CD4-positive, alpha-beta memory T cell (primary cell): ENCODE measurements around the gene TENT5C. TPM values are rescaled to one million over a fixed set of nuclear protein-coding genes. Genes with fewer than 3 reads are reported as not detected.
A peak's percentile ranks its signal among the peaks of the same experiment; 100 is the strongest.

Source experiments
- CTCF ChIA-PET: fragments of 350-600 bp; sonication (Branson Sonifier 250); formaldehyde crosslinking; loops from one replicate; lab custom pipeline; 2021; ENCODE audit warnings: inconsistent platforms; ENCODE audit not compliant: partially characterized antibody; lab: Charles Lee
- POLR2A ChIA-PET: fragments of 350-600 bp; sonication (Branson Sonifier 250); formaldehyde crosslinking; loops from one replicate; lab custom pipeline; 2021; ENCODE audit not compliant: partially characterized antibody; lab: Charles Lee
- DNase-seq, 5 donors: peaks; one replicate each; pipeline versions ENCODE4 v3.0.0 to v3.0.0-alpha.2; 2020 to 2022; ENCODE audit warnings: mixed read lengths in 1 of 5
- H3K27ac ChIP-seq: one replicate; pipeline ENCODE4 v1.7.0; 2013; ENCODE audit warnings: low read depth, low read length
- H3K27me3 ChIP-seq: 2 replicates; pipeline ENCODE4 v1.7.0; 2013; ENCODE audit warnings: mild to moderate bottlenecking, low read length, moderate library complexity; ENCODE audit not compliant: insufficient read depth
- H3K36me3 ChIP-seq: 2 replicates; pipeline ENCODE4 v1.7.0; 2013; ENCODE audit warnings: mild to moderate bottlenecking, low read length, moderate library complexity; ENCODE audit not compliant: insufficient read depth
- H3K4me1 ChIP-seq: 2 replicates; pipeline ENCODE4 v1.7.0; 2013; ENCODE audit warnings: mild to moderate bottlenecking, low read length, moderate library complexity; ENCODE audit not compliant: insufficient read depth
- H3K4me3 ChIP-seq, 2 donors: one replicate each; pipeline ENCODE4 v1.7.0; 2013; ENCODE audit warnings: low read length in 2 of 2, mild to moderate bottlenecking in 1 of 2
- H3K9me3 ChIP-seq, 2 donors: one replicate each; pipeline ENCODE4 v1.7.0; 2013; ENCODE audit warnings: low read length in 2 of 2, control low read depth in 1 of 2; ENCODE audit not compliant: control insufficient read depth in 1 of 2
- H3K27ac Mint-ChIP-seq, 7 donors: one replicate each; pipeline ENCODE4 v1.8.0; 2020 to 2021; ENCODE audit warnings: mixed read lengths in 7 of 7, mild to moderate bottlenecking in 6 of 7, inconsistent platforms in 3 of 7, moderate library complexity in 3 of 7
- H3K27me3 Mint-ChIP-seq, 2 donors: one replicate each; pipeline ENCODE4 v1.8.0; 2020 to 2021; ENCODE audit warnings: mixed read lengths in 2 of 2
- H3K36me3 Mint-ChIP-seq, 2 donors: one replicate each; pipeline ENCODE4 v1.8.0; 2020 to 2021; ENCODE audit warnings: mixed read lengths in 2 of 2, inconsistent platforms in 1 of 2, mild to moderate bottlenecking in 1 of 2
- H3K4me1 Mint-ChIP-seq, 4 donors: one replicate each; pipeline ENCODE4 v1.8.0; 2020 to 2021; ENCODE audit warnings: mixed read lengths in 4 of 4, mild to moderate bottlenecking in 1 of 4
- H3K4me3 Mint-ChIP-seq, 8 donors: one replicate each; pipeline ENCODE4 v1.8.0; 2020 to 2021; ENCODE audit warnings: mixed read lengths in 8 of 8, mild to moderate bottlenecking in 7 of 8, moderate library complexity in 6 of 8, inconsistent platforms in 3 of 8
- H3K9me3 Mint-ChIP-seq, 8 donors: one replicate each; pipeline ENCODE4 v1.8.0; 2020 to 2021; ENCODE audit warnings: mixed read lengths in 8 of 8, mild to moderate bottlenecking in 5 of 8, inconsistent platforms in 3 of 8, moderate library complexity in 1 of 8
- intact Hi-C: fragments of 100-400 bp; cut with micrococcal nuclease; formaldehyde crosslinking; loops from one replicate; pipeline ENCODE4 v1.15.1; 2023
- polyA plus RNA-seq, 2 donors: library from polyadenylated mRNA; unstranded; fragments of 300-500 nt; fragmentation: Illumina TruSeq; gene quantifications; one replicate each; pipeline ENCODE4 v1.2.3, GENCODE V29; 2021
- total RNA-seq, 2 experiments: library from RNA; stranded (reverse); gene quantifications; one replicate each; pipeline ENCODE4 v1.2.3, GENCODE V29; 2021

The TENT5C gene
- total and polyA plus RNA-seq, 4 experiments from 2014 or later, result 5.3 to 43.0 (median 14.4) TPM

DNA sequence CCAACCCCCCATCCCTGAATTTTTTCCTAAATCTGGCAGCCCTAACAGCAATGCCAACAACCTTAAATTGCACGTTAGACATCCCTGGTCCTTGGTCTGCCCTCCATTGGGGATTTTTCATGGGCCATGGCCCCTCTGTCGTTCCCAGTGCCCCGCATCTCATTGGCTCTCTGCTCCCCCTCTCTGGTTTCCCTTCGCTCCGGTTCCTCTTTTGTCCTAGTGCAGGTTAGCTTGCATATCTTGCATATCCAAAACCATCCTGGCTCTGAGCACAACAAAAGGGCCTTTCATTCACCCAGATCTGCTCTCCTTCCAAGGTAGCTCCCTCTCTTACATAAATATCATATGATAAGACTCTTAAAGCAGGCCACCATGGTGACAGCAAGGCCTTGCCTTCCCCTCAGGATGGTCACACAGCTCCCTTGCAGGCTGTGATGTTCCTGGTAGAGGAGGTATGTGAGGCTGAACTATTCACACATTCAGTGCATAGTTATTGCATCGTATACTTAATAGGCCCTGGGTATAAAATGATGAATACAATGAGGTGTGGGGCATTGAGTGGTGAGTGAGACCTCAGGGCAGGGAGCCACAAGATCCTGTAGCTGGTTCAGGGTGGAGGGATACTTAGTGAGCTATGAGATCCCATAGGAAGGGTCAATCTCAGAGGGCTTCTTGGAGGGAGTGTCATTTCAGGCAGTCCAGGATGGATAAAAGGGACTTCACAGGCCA is 45.2 kb downstream of the TENT5C start:
- no peaks in the 10 kb centered on the region for H3K36me3 Mint-ChIP-seq
- no peak for DNase-seq
- Histone ChIP-seq H3K9me3 (no peaks in the 10 kb centered on the region), H3K4me3 (no peak overlapping the region), H3K27ac (no peak overlapping the region), H3K36me3 (no peaks in the 10 kb centered on the region), H3K27me3 (no peaks in the 10 kb centered on the region), H3K4me1 (peaks cover 64% of the 10 kb centered on the region)
- intact Hi-C loops, result no loop called here
- H3K27me3 Mint-ChIP-seq, result peaks cover 0 to 3% of the 10 kb centered on the region in 2 donors
- H3K9me3 Mint-ChIP-seq, result peaks cover 0 to 2% (median 0%) of the 10 kb centered on the region in 8 donors
- peaks cover 53 to 71% (median 60%) of the 10 kb centered on the region in 4 donors for H3K4me1 Mint-ChIP-seq
- peak overlapping the region in 6 of 7 donors; percentile 35 to 81 (median 72) for H3K27ac Mint-ChIP-seq
- POLR2A ChIA-PET, result interaction anchor here (1.1 to 16.2 kb wide), 5 partner anchors 8 to 40 kb away, joined by 3 to 493 read pairs (median 7); partner anchors contain the start of gene TENT5C
- H3K4me3 Mint-ChIP-seq, result peak overlapping the region in 2 of 8 donors; percentile 2 to 44
- CTCF ChIA-PET, result interaction anchor here (1.1 to 2.9 kb wide), 7 partner anchors 24 to 115 kb away, joined by 3 to 15 read pairs (median 4); partner anchors contain the start of gene TENT5C

GRCh38 chr1:117651616-117652015 is 45.8 kb downstream of the TENT5C start:
- peaks cover 59 to 77% (median 66%) of the 10 kb centered on the region in 4 donors for H3K4me1 Mint-ChIP-seq
- no peaks in the 10 kb centered on the region for H3K9me3 ChIP-seq
- H3K9me3 Mint-ChIP-seq, result peaks cover 0 to 2% (median 0%) of the 10 kb centered on the region in 8 donors
- peaks cover 70% of the 10 kb centered on the region for H3K4me1 ChIP-seq
- intact Hi-C loops, result no loop called here
- H3K27me3 ChIP-seq, result no peaks in the 10 kb centered on the region
- POLR2A ChIA-PET, result interaction anchor here (1.1 to 16.2 kb wide), 4 partner anchors 10 to 40 kb away, joined by 3 to 493 read pairs (median 5); partner anchors contain the start of gene TENT5C
- peaks cover 0 to 3% of the 10 kb centered on the region in 2 donors for H3K27me3 Mint-ChIP-seq
- no peaks in the 10 kb centered on the region for H3K36me3 Mint-ChIP-seq
- CTCF ChIA-PET, result interaction anchor here (1.1 to 2.9 kb wide), 6 partner anchors 23 to 116 kb away, joined by 3 to 15 read pairs (median 4); partner anchors contain the start of gene TENT5C
- DNase-seq, result no peak
- H3K36me3 ChIP-seq, result no peaks in the 10 kb centered on the region
- H3K4me3 ChIP-seq, result no peak overlapping the region
- H3K27ac ChIP-seq, result no peak overlapping the region
- H3K4me3 Mint-ChIP-seq, result peak overlapping the region in 3 of 8 donors; percentile 2 to 44 (median 18)
- peak overlapping the region in 6 of 7 donors; percentile 53 to 81 (median 72) for H3K27ac Mint-ChIP-seq

DNA sequence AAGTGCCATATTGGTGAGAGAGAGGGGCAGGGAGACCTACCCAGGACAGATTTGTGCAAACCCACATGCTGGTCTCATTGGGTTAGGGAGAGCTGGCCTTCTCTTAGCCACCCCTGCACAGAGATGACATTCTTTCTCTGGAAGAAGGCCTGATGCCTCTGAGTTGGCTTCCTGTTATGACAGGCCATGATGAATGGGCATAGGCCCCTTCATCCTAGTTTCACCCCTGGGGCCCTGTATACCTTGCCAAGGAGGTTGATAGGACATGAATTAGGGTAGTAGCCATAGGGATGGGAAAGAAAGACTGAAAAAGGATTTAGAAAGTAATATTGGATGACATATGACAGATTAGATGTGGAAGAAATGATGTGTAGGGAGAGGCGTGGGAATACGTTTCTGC is 46.6 kb downstream of the TENT5C start:
- H3K4me1 Mint-ChIP-seq, result peaks cover 66 to 85% (median 74%) of the 10 kb centered on the region in 4 donors
- H3K36me3 Mint-ChIP-seq, result no peaks in the 10 kb centered on the region
- peak overlapping the region in 6 of 7 donors; percentile 8 to 95 (median 44) for H3K27ac Mint-ChIP-seq
- H3K9me3 Mint-ChIP-seq, result peaks cover 0 to 2% (median 0%) of the 10 kb centered on the region in 8 donors
- peaks cover 78% of the 10 kb centered on the region for H3K4me1 ChIP-seq
- H3K27ac ChIP-seq, result no peak overlapping the region
- H3K27me3 Mint-ChIP-seq, result peaks cover 0 to 3% of the 10 kb centered on the region in 2 donors
- H3K4me3 Mint-ChIP-seq, result peak overlapping the region in 5 of 8 donors; percentile 2 to 57 (median 18)
- no peaks in the 10 kb centered on the region for H3K36me3 ChIP-seq
- no peak overlapping the region for H3K4me3 ChIP-seq
- CTCF ChIA-PET, result interaction anchor here (1.2 to 12.4 kb wide), 4 partner anchors 10 to 118 kb away, joined by 3 to 89 read pairs (median 3); no protein-coding TSS in a partner anchor
- DNase-seq, result no peak
- no peaks in the 10 kb centered on the region for H3K9me3 ChIP-seq
- intact Hi-C loops, result no loop called here
- POLR2A ChIA-PET, result interaction anchor here (1.1 to 16.2 kb wide), 3 partner anchors 12 to 41 kb away, joined by 3 to 493 read pairs (median 62); partner anchors contain the start of gene TENT5C
- H3K27me3 ChIP-seq, result no peaks in the 10 kb centered on the region

GRCh38 chr1:117653195-117653594 is 47.3 kb downstream of the TENT5C start:
- DNase-seq, result no peak
- ChIA-PET POLR2A (interaction anchor here (4.2 to 16.2 kb wide), 3 partner anchors 11 to 42 kb away, joined by 23 to 493 read pairs (median 62); partner anchors contain the start of gene TENT5C), CTCF (interaction anchor here (1.2 to 12.4 kb wide), 5 partner anchors 9 to 118 kb away, joined by 3 to 89 read pairs (median 48); partner anchors contain the start of gene TENT5C)
- Mint-ChIP-seq H3K27ac (peak overlapping the region in 6 of 7 donors; percentile 8 to 96 (median 76)), H3K4me3 (peak overlapping the region in 3 of 8 donors; percentile 79 to 88 (median 86)), H3K4me1 (peaks cover 70 to 89% (median 78%) of the 10 kb centered on the region in 4 donors), H3K27me3 (peaks cover 0 to 3% of the 10 kb centered on the region in 2 donors), H3K9me3 (peaks cover 0 to 2% (median 0%) of the 10 kb centered on the region in 8 donors), H3K36me3 (no peaks in the 10 kb centered on the region)
- Histone ChIP-seq H3K27me3 (no peaks in the 10 kb centered on the region), H3K27ac (no peak overlapping the region), H3K4me3 (no peak overlapping the region), H3K36me3 (no peaks in the 10 kb centered on the region), H3K4me1 (peaks cover 86% of the 10 kb centered on the region), H3K9me3 (no peaks in the 10 kb centered on the region)
- intact Hi-C loops, result no loop called here

DNA sequence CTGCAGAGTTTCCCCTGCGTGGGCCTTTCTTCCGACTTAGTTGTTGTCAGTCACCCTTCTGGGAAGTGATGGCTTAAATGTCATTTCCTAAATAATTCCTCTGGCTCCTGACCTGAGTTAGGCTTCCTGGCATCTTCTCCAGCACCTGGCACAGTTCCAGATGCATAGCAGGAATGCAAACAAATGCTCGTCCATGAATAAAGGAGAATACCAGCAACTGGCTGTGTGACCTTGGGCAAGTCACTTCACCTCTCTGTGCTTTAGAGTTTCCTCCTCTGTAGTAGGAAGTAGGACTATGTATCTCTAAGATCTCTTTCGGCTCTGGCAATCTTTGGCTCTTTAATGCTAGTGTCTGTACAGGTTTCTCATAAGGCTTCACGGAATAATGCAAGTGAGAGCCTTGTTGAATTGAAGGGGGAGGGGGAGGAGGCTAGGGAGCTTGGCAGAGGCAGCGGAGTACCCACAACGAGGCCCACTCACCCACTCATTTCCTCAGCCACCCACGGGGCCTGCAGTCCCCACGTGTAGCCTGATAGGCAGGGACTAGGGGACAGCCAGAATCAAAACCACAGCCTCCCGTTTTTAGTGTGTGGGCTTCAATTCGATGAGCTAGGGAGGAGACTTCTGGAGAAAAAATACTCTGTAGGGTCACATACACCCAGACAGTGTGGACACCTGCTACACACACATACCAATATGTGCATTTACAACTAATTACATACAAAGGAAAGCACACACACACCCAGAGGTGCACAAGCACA is 48.1 kb downstream of the TENT5C start:
- Mint-ChIP-seq H3K36me3 (no peaks in the 10 kb centered on the region), H3K27me3 (peaks cover 0 to 3% of the 10 kb centered on the region in 2 donors), H3K27ac (peak overlapping the region; percentile 81 to 96 (median 94)), H3K9me3 (peaks cover 0 to 2% (median 0%) of the 10 kb centered on the region in 8 donors), H3K4me3 (peak overlapping the region; percentile 63 to 88 (median 74)), H3K4me1 (peaks cover 73 to 92% (median 85%) of the 10 kb centered on the region in 4 donors)
- ChIA-PET POLR2A (interaction anchor here (1.2 to 16.2 kb wide), 7 partner anchors 11 to 81 kb away, joined by 4 to 493 read pairs (median 9); partner anchors contain the start of gene TENT5C), CTCF (interaction anchor here (0.8 to 12.4 kb wide), 8 partner anchors 12 to 119 kb away, joined by 3 to 89 read pairs (median 9); partner anchors contain the start of gene TENT5C)
- peak overlapping the region in 1 of 2 donors; percentile 8 for H3K4me3 ChIP-seq
- H3K4me1 ChIP-seq, result peaks cover 93% of the 10 kb centered on the region
- no peaks in the 10 kb centered on the region for H3K9me3 ChIP-seq
- no peaks in the 10 kb centered on the region for H3K36me3 ChIP-seq
- H3K27ac ChIP-seq, result peak overlapping the region; percentile 9
- intact Hi-C loops, result no loop called here
- DNase-seq, result peak in 3 of 5 donors; percentile 19 to 55 (median 29)
- H3K27me3 ChIP-seq, result no peaks in the 10 kb centered on the region

- Mint-ChIP-seq H3K4me1 (peaks cover 75 to 92% (median 86%) of the 10 kb centered on the region in 4 donors), H3K4me3 (peak overlapping the region; percentile 52 to 88 (median 76)), H3K27me3 (no peaks in the 10 kb centered on the region), H3K27ac (peak overlapping the region; percentile 81 to 99 (median 94)), H3K9me3 (peaks cover 0 to 2% (median 0%) of the 10 kb centered on the region in 8 donors), H3K36me3 (no peaks in the 10 kb centered on the region)
- no peaks in the 10 kb centered on the region for H3K9me3 ChIP-seq
- DNase-seq, result peak in 4 of 5 donors; percentile 31 to 44 (median 37)
- H3K4me1 ChIP-seq, result peaks cover 95% of the 10 kb centered on the region
- H3K27ac ChIP-seq, result peak overlapping the region; percentile 9
- H3K36me3 ChIP-seq, result no peaks in the 10 kb centered on the region
- intact Hi-C loops, result no loop called here
- CTCF ChIA-PET, result interaction anchor here (0.7 to 12.4 kb wide), 15 partner anchors 8 to 314 kb away, joined by 3 to 89 read pairs (median 6); partner anchors contain the start of gene TENT5C
- H3K4me3 ChIP-seq, result peak overlapping the region; percentile 8 to 20
- H3K27me3 ChIP-seq, result no peaks in the 10 kb centered on the region
- POLR2A ChIA-PET, result interaction anchor here (1.2 to 16.2 kb wide), 10 partner anchors 10 to 288 kb away, joined by 4 to 493 read pairs (median 18); partner anchors contain the start of genes MAN1A2 and TENT5C
Observed at GRCh38 chr1:117654493-117655219, 48.8 kb downstream of the TENT5C start.
